Spleen (tissue), 11 donors: Measurements from ENCODE around the gene SCGB1D2. TPM values are rescaled to one million over a fixed set of nuclear protein-coding genes. Genes with fewer than 3 reads are reported as not detected.

Experiments
- DNase-seq: peaks from one replicate; pipeline ENCODE4 v3.0.0-alpha.2; 2020
- H3K27ac ChIP-seq, 8 donors: fragments of 200-600 bp; sonication (generic) in 7 of 8; 1 replicate in 4 of 8; 2 replicates in 4 of 8; pipeline versions ENCODE4 v1.5.0 to v1.8.0; 2016 to 2021; ENCODE audit warnings: inconsistent platforms in 4 of 8, mild to moderate bottlenecking in 4 of 8, moderate library complexity in 1 of 8
- H3K27me3 ChIP-seq, 7 donors: fragments of 200-600 bp; sonication (generic) in 6 of 7; replicated peaks in 1 of 7; 1 replicate in 4 of 7; 2 replicates in 3 of 7; pipeline versions ENCODE4 v1.5.0 to v1.8.0; 2016 to 2021; ENCODE audit warnings: inconsistent platforms in 3 of 7, mild to moderate bottlenecking in 1 of 7
- H3K36me3 ChIP-seq, 6 donors: fragments of 200-600 bp; sonication (generic) in 5 of 6; 1 replicate in 4 of 6; 2 replicates in 2 of 6; pipeline versions ENCODE4 v1.5.0 to v1.8.0; 2016 to 2021; ENCODE audit warnings: inconsistent platforms in 2 of 6
- H3K4me1 ChIP-seq, 6 donors: fragments of 200-600 bp; sonication (generic) in 5 of 6; 1 replicate in 3 of 6; 2 replicates in 3 of 6; pipeline versions ENCODE4 v1.5.0 to v1.8.0; 2016 to 2021; ENCODE audit warnings: inconsistent platforms in 3 of 6
- H3K4me3 ChIP-seq, 8 donors: fragments of 200-600 bp; sonication (generic) in 7 of 8; 1 replicate in 4 of 8; 2 replicates in 4 of 8; pipeline versions ENCODE4 v1.5.0 to v1.8.0; 2016 to 2021; ENCODE audit warnings: inconsistent platforms in 4 of 8, mild to moderate bottlenecking in 4 of 8, moderate library complexity in 2 of 8
- H3K9me3 ChIP-seq, 8 donors: fragments of 200-600 bp; sonication (generic) in 7 of 8; 1 replicate in 4 of 8; 2 replicates in 4 of 8; pipeline versions ENCODE4 v1.5.0 to v1.8.0; 2016 to 2021; ENCODE audit warnings: inconsistent platforms in 4 of 8
- POLR2A ChIP-seq, 3 donors: fragments of 450-650 bp; IDR thresholded peaks; one replicate each; pipeline ENCODE4 v1.5.1; 2017; ENCODE audit warnings: antibody characterized with exemption in 3 of 3, mild to moderate bottlenecking in 1 of 3
- POLR2AphosphoS5 ChIP-seq, 3 donors: sonication (generic); formaldehyde crosslinking; IDR thresholded peaks; one replicate each; pipeline ENCODE4 v1.5.1; 2017; ENCODE audit warnings: antibody characterized with exemption in 3 of 3
- WGBS, 5 donors: extraction: QIAGEN DNeasy Blood & Tissue Kit in 3 of 5; methylation state at CpG; one replicate each; pipeline versions ENCODE4 v1.1.5 to v1.1.7; 2013 to 2018; 5-methylcytosine and 5-hydroxymethylcytosine counted together
- intact Hi-C: fragments of 100-400 bp; cut with DNase I; formaldehyde crosslinking; loops from one replicate; pipeline ENCODE4 v1.15.0; 2023; ENCODE audit warnings: low total_unique reads
- polyA plus RNA-seq, 3 donors: library from polyadenylated mRNA; stranded (reverse); fragments of 200-250 nt; gene quantifications; one replicate each; pipeline ENCODE4 v1.2.1, GENCODE V29; 2013
- total RNA-seq, 7 donors: library from RNA; depleted of rRNA in 3 of 7; stranded (reverse); fragments of >200 nt in 3 of 7; fragmentation: NEBNext Ultra II Directional in 4 of 7; extraction: Animal tissue kit (Norgen Biotek cat#: 25700) in 4 of 7; gene quantifications; one replicate each; pipeline versions ENCODE4 v1.1.0 to v1.2.1, GENCODE V29; 2016 to 2021
- TF ChIP-seq, protein P1 (sequence below), 11 experiments: fragments of 200-600 bp in 7 of 11; fragments of 450-650 bp in 4 of 11; sonication (generic) in 4 of 11; IDR thresholded peaks in 8 of 11; conservative IDR thresholded peaks in 3 of 11; 1 replicate in 7 of 11; 2 replicates in 4 of 11; pipeline versions ENCODE4 v1.4.0 to v1.8.0; 2016 to 2021; ENCODE audit warnings: antibody characterized with exemption in 11 of 11, inconsistent platforms in 4 of 11, mild to moderate bottlenecking in 1 of 11
- donor health status: healthy with polysubstance abuse.
- donor health status: DM: no; HTN: no; CAD: no; lungs with moderate emphysema.
- donor health status: DM: no; HTN: no; CAD: no.
- donor health status: Bipolar disorder and iron deficiency.
- donor health status: healthy.
- donor health status: DM: no; HTN: no; CAD: no.
- donor health status: DM: yes; HTN: yes; CAD: no.

SCGB1D2 gene
- total and polyA plus RNA-seq, 10 donors: not detected

DNA sequence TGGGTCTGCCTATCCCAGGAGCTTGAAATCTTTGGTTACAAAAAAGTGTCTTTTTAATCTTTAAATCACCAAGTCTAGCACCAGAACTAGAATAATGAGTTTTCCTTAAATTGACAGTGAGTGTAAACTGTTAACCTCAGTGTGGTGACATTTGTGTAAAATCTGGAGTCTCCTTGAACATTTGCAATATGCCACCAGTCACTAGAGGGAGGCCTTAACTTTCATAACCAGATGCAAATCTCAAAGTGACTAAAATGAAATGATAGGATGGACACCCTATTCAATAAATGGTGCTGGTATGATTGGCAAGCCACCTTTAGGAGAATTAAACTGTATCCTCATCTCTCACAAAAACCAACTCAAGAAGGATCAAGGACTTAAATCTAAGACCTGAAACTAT, 8.3 kb upstream of the SCGB1D2 start:
- intact Hi-C loops: no loop called here
- H3K4me3 ChIP-seq: no peak overlapping the region
- H3K27ac ChIP-seq: no peak overlapping the region
- H3K9me3 ChIP-seq: no peaks in the 10 kb centered on the region
- no peaks in the 10 kb centered on the region for H3K4me1 ChIP-seq
- TF ChIP-seq POLR2A (IDR thresholded peaks at IDR 0.05) (no peak), POLR2AphosphoS5 (IDR thresholded peaks at IDR 0.05) (no peak)
- TF ChIP-seq, protein P1, sequence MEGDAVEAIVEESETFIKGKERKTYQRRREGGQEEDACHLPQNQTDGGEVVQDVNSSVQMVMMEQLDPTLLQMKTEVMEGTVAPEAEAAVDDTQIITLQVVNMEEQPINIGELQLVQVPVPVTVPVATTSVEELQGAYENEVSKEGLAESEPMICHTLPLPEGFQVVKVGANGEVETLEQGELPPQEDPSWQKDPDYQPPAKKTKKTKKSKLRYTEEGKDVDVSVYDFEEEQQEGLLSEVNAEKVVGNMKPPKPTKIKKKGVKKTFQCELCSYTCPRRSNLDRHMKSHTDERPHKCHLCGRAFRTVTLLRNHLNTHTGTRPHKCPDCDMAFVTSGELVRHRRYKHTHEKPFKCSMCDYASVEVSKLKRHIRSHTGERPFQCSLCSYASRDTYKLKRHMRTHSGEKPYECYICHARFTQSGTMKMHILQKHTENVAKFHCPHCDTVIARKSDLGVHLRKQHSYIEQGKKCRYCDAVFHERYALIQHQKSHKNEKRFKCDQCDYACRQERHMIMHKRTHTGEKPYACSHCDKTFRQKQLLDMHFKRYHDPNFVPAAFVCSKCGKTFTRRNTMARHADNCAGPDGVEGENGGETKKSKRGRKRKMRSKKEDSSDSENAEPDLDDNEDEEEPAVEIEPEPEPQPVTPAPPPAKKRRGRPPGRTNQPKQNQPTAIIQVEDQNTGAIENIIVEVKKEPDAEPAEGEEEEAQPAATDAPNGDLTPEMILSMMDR (IDR thresholded peaks at IDR 0.05 in 8 of 11, conservative IDR thresholded peaks at IDR 0.05 in 3 of 11): no peak
- no peak for DNase-seq
- peaks cover 0 to 29% (median 0%) of the 10 kb centered on the region in 7 donors for H3K27me3 ChIP-seq
- no peaks in the 10 kb centered on the region for H3K36me3 ChIP-seq

GRCh38 chr11:62236187-62236586, 5.9 kb upstream of the SCGB1D2 start:
- intact Hi-C loops: no loop called here
- Histone ChIP-seq H3K4me3 (no peak overlapping the region), H3K36me3 (no peaks in the 10 kb centered on the region), H3K27ac (no peak overlapping the region), H3K4me1 (no peaks in the 10 kb centered on the region), H3K9me3 (no peaks in the 10 kb centered on the region), H3K27me3 (peaks cover 0 to 31% (median 0%) of the 10 kb centered on the region in 7 donors)
- no peak for TF ChIP-seq POLR2AphosphoS5 (IDR thresholded peaks at IDR 0.05)
- TF ChIP-seq, protein P1 (IDR thresholded peaks at IDR 0.05 in 8 of 11, conservative IDR thresholded peaks at IDR 0.05 in 3 of 11): no peak
- DNase-seq: no peak
- 69 to 89% (median 86%) methylated on average over 2 of the region's 2 CpGs for WGBS, 5 donors

DNA sequence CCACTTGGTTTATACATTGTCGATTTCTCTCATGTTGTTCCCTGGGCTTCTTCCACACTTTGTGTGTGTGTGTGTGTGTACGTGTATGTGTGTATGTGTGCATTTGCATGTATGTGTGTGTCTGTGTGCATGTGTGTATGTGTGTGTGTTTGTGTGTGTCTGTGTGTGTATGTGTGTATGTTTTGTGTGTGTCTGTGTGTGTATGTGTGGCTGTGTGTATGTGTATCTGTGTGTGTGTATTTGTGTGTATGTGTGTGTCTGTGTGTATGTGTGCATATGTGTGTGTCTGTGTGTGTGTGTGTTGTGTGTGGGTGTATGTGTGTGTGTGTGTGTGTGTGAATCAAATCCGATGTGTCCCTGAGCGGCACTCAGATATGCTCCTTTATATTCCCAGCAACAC, 4.5 kb upstream of the SCGB1D2 start:
- intact Hi-C loops: no loop called here
- H3K4me1 ChIP-seq: no peaks in the 10 kb centered on the region
- no peak overlapping the region for H3K27ac ChIP-seq
- H3K27me3 ChIP-seq: peaks cover 0 to 42% (median 3%) of the 10 kb centered on the region in 7 donors
- TF ChIP-seq POLR2A (IDR thresholded peaks at IDR 0.05): no peak
- no peak for TF ChIP-seq POLR2AphosphoS5 (IDR thresholded peaks at IDR 0.05)
- TF ChIP-seq, protein P1 (IDR thresholded peaks at IDR 0.05 in 8 of 11, conservative IDR thresholded peaks at IDR 0.05 in 3 of 11): no peak
- WGBS, 5 donors: 66 to 73% (median 70%) methylated on average over 4 of the region's 4 CpGs
- H3K9me3 ChIP-seq: no peaks in the 10 kb centered on the region
- no peak overlapping the region for H3K4me3 ChIP-seq
- H3K36me3 ChIP-seq: no peaks in the 10 kb centered on the region
- DNase-seq: no peak

DNA sequence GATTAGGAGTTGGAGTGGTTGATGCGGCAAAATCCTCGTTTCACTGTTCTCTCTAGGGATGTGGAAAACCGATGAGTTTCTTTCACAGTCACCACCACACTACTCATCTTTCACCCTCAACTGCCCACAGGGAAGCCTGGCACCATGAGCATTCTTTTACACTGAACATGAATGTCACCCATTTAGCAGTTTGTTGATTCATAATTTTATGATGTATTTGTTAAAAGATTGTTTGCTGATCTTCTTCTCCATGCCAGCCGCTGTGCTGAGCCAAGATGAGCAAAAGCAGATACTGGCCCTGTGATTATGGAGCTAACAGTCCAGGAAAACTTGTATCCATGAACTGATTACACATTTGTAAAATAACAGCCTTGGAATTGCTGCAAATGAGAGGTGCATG, 3.9 kb upstream of the SCGB1D2 start:
- Histone ChIP-seq H3K4me1 (no peaks in the 10 kb centered on the region), H3K4me3 (no peak overlapping the region), H3K9me3 (no peaks in the 10 kb centered on the region), H3K27ac (no peak overlapping the region), H3K27me3 (peaks cover 0 to 44% (median 3%) of the 10 kb centered on the region in 7 donors), H3K36me3 (no peaks in the 10 kb centered on the region)
- DNase-seq: no peak
- intact Hi-C loops: no loop called here
- TF ChIP-seq POLR2AphosphoS5 (IDR thresholded peaks at IDR 0.05): no peak
- TF ChIP-seq, protein P1 (IDR thresholded peaks at IDR 0.05 in 8 of 11, conservative IDR thresholded peaks at IDR 0.05 in 3 of 11): no peak
- TF ChIP-seq POLR2A (IDR thresholded peaks at IDR 0.05): no peak
- WGBS, 5 donors: 84 to 92% (median 89%) methylated on average over 4 of the region's 4 CpGs
